ELR (cell line): ENCODE results near the gene TNN.
"Not testable (repeated sequence)": the region's sequence is repeated elsewhere in the genome, so short reads cannot be mapped to it uniquely, and the experiment has no call there.

Experiments used
- DNase-seq: peaks from one replicate; pipeline ENCODE4 v3.0.0-alpha.2; 2015; ENCODE audit warnings: low read depth

The TNN gene

GRCh38 chr1:175067362-175068106 is at the start of gene TNN:
TNN (plus strand) TSS chr1:175067833; CDS start chr1:175077419, 9,586 bp downstream.
- no peak for DNase-seq

GRCh38 chr1:175019524-175019923 is 48.1 kb upstream of the TNN start:
- no peak for DNase-seq

GRCh38 chr1:175023043-175023921 is 44.4 kb upstream of the TNN start, which contains the start of gene MRPS14:
MRPS14 (minus strand) TSS chr1:175023425; CDS start chr1:175023408, 17 bp downstream.
- peak; percentile 98 for DNase-seq

- DNase-seq, result not testable (repeated sequence)
Measured at GRCh38 chr1:175023922-175024242, 43.8 kb upstream of the TNN start.

GRCh38 chr1:175024773-175025172 is 42.9 kb upstream of the TNN start:
- DNase-seq, result no peak

GRCh38 chr1:175033953-175034352 is 33.7 kb upstream of the TNN start:
- no peak for DNase-seq

GRCh38 chr1:175034775-175035174 is 32.9 kb upstream of the TNN start:
- no peak for DNase-seq

- no peak for DNase-seq
Measured at GRCh38 chr1:175035865-175036264, 31.8 kb upstream of the TNN start.

GRCh38 chr1:175036476-175036875 is 31.2 kb upstream of the TNN start:
- DNase-seq, result no peak

- DNase-seq, result no peak
Measured at GRCh38 chr1:175037416-175037815, 30.2 kb upstream of the TNN start.

GRCh38 chr1:175040324-175040879 is 27.2 kb upstream of the TNN start:
- no peak for DNase-seq

GRCh38 chr1:175042650-175043049 is 25.0 kb upstream of the TNN start:
- DNase-seq, result no peak

- no peak for DNase-seq
Measured at GRCh38 chr1:175043824-175044223, 23.8 kb upstream of the TNN start.

- not testable (repeated sequence) for DNase-seq
Measured at GRCh38 chr1:175044591-175044990, 23.0 kb upstream of the TNN start.

- DNase-seq, result no peak
Measured at GRCh38 chr1:175045097-175045496, 22.5 kb upstream of the TNN start.

- no peak for DNase-seq
Measured at GRCh38 chr1:175045519-175045918, 22.1 kb upstream of the TNN start.

GRCh38 chr1:175050992-175051391 is 16.6 kb upstream of the TNN start:
- no peak for DNase-seq

GRCh38 chr1:175054736-175055135 is 12.9 kb upstream of the TNN start:
- DNase-seq, result no peak

GRCh38 chr1:175062339-175062738 is 5.3 kb upstream of the TNN start:
- DNase-seq, result no peak

GRCh38 chr1:175062858-175063257 is 4.8 kb upstream of the TNN start:
- no peak for DNase-seq

- no peak for DNase-seq
Measured at GRCh38 chr1:175070818-175071217, 3.2 kb downstream of the TNN start.

- no peak for DNase-seq
Measured at GRCh38 chr1:175071276-175071943, 3.8 kb downstream of the TNN start.
